Caco-2 (cell line): ENCODE data around the gene PDE1C. TPM values are rescaled to one million over a fixed set of nuclear protein-coding genes. Genes with fewer than 3 reads are reported as not detected.

Source experiments
- BruUV-seq: library from RNA; stranded (reverse); fragments of 400-500 nt; replicated peaks from 2 replicates; lab custom pipeline; 2021; lab: Mats Ljungman, UMichigan
- CTCF ChIA-PET: fragments of 300-600 bp; sonication (Branson Sonifier 250); formaldehyde crosslinking; loops from one replicate; lab custom pipeline; 2022; ENCODE audit warnings: antibody characterized with exemption; lab: Charles Lee
- POLR2A ChIA-PET: fragments of 300-600 bp; sonication (Branson Sonifier 250); formaldehyde crosslinking; loops from one replicate; lab custom pipeline; 2022; ENCODE audit warnings: antibody characterized with exemption; lab: Charles Lee
- DNase-seq, 2 experiments: peaks; one replicate each; pipeline versions ENCODE4 v3.0.0 to v3.0.0-alpha.2; 2020 to 2022
- H3K27me3 ChIP-seq: replicated peaks from 2 replicates; pipeline ENCODE4 v1.6.0; 2011; ENCODE audit warnings: low read length; ENCODE audit not compliant: control insufficient read depth, insufficient read depth
- H3K36me3 ChIP-seq: 2 replicates; pipeline ENCODE4 v1.5.1; 2011; ENCODE audit warnings: low read length; ENCODE audit not compliant: control insufficient read depth, insufficient read depth
- H3K4me1 ChIP-seq: fragments of 250-450 bp; sonication (Bioruptor Pico); 2 replicates; pipeline ENCODE4 v1.5.1; 2020; ENCODE audit warnings: mild to moderate bottlenecking
- H3K4me3 ChIP-seq: 2 replicates; pipeline ENCODE4 v1.5.1; 2011; ENCODE audit warnings: low read depth, mild to moderate bottlenecking, control low read depth, low read length
- H3K9me3 ChIP-seq: fragments of 250-450 bp; sonication (Bioruptor Pico); 2 replicates; pipeline ENCODE4 v1.5.1; 2020; ENCODE audit warnings: mild to moderate bottlenecking, moderate library complexity
- H3K27ac Mint-ChIP-seq: one replicate; pipeline ENCODE4 v1.8.0; 2022; ENCODE audit warnings: mixed read lengths; ENCODE audit not compliant: unreplicated experiment
- H3K27me3 Mint-ChIP-seq: one replicate; pipeline ENCODE4 v1.8.0; 2022; ENCODE audit warnings: mixed read lengths; ENCODE audit not compliant: insufficient read depth, unreplicated experiment
- H3K36me3 Mint-ChIP-seq: one replicate; pipeline ENCODE4 v1.8.0; 2022; ENCODE audit warnings: mild to moderate bottlenecking, mixed read lengths; ENCODE audit not compliant: insufficient read depth, unreplicated experiment
- H3K4me1 Mint-ChIP-seq: one replicate; pipeline ENCODE4 v1.8.0; 2022; ENCODE audit warnings: low read depth, mixed read lengths; ENCODE audit not compliant: unreplicated experiment
- H3K4me3 Mint-ChIP-seq: one replicate; pipeline ENCODE4 v1.8.0; 2022; ENCODE audit warnings: mild to moderate bottlenecking, moderate library complexity, mixed read lengths; ENCODE audit not compliant: unreplicated experiment
- H3K9me3 Mint-ChIP-seq: one replicate; pipeline ENCODE4 v1.8.0; 2022; ENCODE audit warnings: mixed read lengths; ENCODE audit not compliant: unreplicated experiment
- intact Hi-C: fragments of 100-400 bp; cut with micrococcal nuclease; formaldehyde crosslinking; loops from one replicate; pipeline ENCODE4 v1.10.0; 2022; ENCODE audit not compliant: unreplicated experiment
- total RNA-seq: library from RNA; stranded (reverse); gene quantifications from 2 replicates; pipeline ENCODE4 v1.2.3, GENCODE V29; 2022
- TF ChIP-seq, protein P1 (sequence below), 2 experiments: fragments of 200-600 bp in 1 of 2; IDR thresholded peaks; 1 replicate in 1 of 2; 2 replicates in 1 of 2; pipeline versions ENCODE4 v1.5.1 to v1.8.0; 2011 to 2022; ENCODE audit warnings: antibody characterized with exemption in 1 of 2, control low read depth in 1 of 2, inconsistent platforms in 1 of 2, low read depth in 1 of 2, low read length in 1 of 2, mild to moderate bottlenecking in 1 of 2, moderate library complexity in 1 of 2; ENCODE audit not compliant: insufficient read depth in 1 of 2, severe bottlenecking in 1 of 2, unreplicated experiment in 1 of 2

Gene PDE1C
- total RNA-seq, 1 experiment from 2014 or later: not detected

GRCh38 chr7:32063614-32064013, 6.6 kb downstream of the PDE1C start:
- DNase-seq: no peak
- H3K9me3 ChIP-seq: no peaks in the 10 kb centered on the region
- H3K9me3 Mint-ChIP-seq: no peaks in the 10 kb centered on the region
- CTCF ChIA-PET: interaction anchor here (0.8 kb wide), 1 partner anchor 320 kb away, joined by 4 read pairs; no protein-coding TSS in a partner anchor
- POLR2A ChIA-PET: no interaction called here
- BruUV-seq: no TSS peak
- intact Hi-C loops: no loop called here
- H3K4me1 Mint-ChIP-seq: no peaks in the 10 kb centered on the region
- H3K4me3 ChIP-seq: no peak overlapping the region
- H3K4me1 ChIP-seq: no peaks in the 10 kb centered on the region
- TF ChIP-seq, protein P1, sequence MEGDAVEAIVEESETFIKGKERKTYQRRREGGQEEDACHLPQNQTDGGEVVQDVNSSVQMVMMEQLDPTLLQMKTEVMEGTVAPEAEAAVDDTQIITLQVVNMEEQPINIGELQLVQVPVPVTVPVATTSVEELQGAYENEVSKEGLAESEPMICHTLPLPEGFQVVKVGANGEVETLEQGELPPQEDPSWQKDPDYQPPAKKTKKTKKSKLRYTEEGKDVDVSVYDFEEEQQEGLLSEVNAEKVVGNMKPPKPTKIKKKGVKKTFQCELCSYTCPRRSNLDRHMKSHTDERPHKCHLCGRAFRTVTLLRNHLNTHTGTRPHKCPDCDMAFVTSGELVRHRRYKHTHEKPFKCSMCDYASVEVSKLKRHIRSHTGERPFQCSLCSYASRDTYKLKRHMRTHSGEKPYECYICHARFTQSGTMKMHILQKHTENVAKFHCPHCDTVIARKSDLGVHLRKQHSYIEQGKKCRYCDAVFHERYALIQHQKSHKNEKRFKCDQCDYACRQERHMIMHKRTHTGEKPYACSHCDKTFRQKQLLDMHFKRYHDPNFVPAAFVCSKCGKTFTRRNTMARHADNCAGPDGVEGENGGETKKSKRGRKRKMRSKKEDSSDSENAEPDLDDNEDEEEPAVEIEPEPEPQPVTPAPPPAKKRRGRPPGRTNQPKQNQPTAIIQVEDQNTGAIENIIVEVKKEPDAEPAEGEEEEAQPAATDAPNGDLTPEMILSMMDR (IDR thresholded peaks at IDR 0.05; ENCODE audit: insufficient read depth in 1 of 2, low read depth in 1 of 2, low read length in 1 of 2, severe bottlenecking in 1 of 2, unreplicated experiment in 1 of 2): no peak
- no peak overlapping the region for H3K27ac Mint-ChIP-seq
- H3K4me3 Mint-ChIP-seq: no peak overlapping the region
- peaks cover 9% of the 10 kb centered on the region for H3K27me3 Mint-ChIP-seq
- no peaks in the 10 kb centered on the region for H3K36me3 Mint-ChIP-seq
- H3K36me3 ChIP-seq: no peaks in the 10 kb centered on the region
- H3K27me3 ChIP-seq: no peaks in the 10 kb centered on the region; the same call in 1 of the 2 replicates

GRCh38 chr7:32062150-32062549, 8.1 kb downstream of the PDE1C start:
- no peaks in the 10 kb centered on the region for H3K4me1 Mint-ChIP-seq
- BruUV-seq: no TSS peak
- Histone ChIP-seq H3K27me3 (no peaks in the 10 kb centered on the region; the same call in 1 of the 2 replicates), H3K36me3 (no peaks in the 10 kb centered on the region), H3K4me3 (no peak overlapping the region), H3K4me1 (no peaks in the 10 kb centered on the region), H3K9me3 (no peaks in the 10 kb centered on the region)
- ChIA-PET CTCF (no interaction called here), POLR2A (no interaction called here)
- TF ChIP-seq, protein P1 (IDR thresholded peaks at IDR 0.05; ENCODE audit: insufficient read depth in 1 of 2, low read depth in 1 of 2, low read length in 1 of 2, severe bottlenecking in 1 of 2, unreplicated experiment in 1 of 2): peak; percentile 57 to 71
- peak; percentile 59 to 74 for DNase-seq
- H3K36me3 Mint-ChIP-seq: no peaks in the 10 kb centered on the region
- intact Hi-C loops: loop anchor here (1.0 kb wide), 2 partner anchors 248 to 318 kb away; no protein-coding TSS in a partner anchor
- no peak overlapping the region for H3K27ac Mint-ChIP-seq
- H3K27me3 Mint-ChIP-seq: peaks cover 7% of the 10 kb centered on the region
- H3K4me3 Mint-ChIP-seq: no peak overlapping the region
- H3K9me3 Mint-ChIP-seq: no peaks in the 10 kb centered on the region

GRCh38 chr7:32061346-32061745, 8.9 kb downstream of the PDE1C start:
- no peaks in the 10 kb centered on the region for H3K9me3 ChIP-seq
- CTCF ChIA-PET: no interaction called here

More at GRCh38 chr7:32061346-32061745, 8.9 kb downstream of the PDE1C start:
- intact Hi-C loops: no loop called here
- Mint-ChIP-seq H3K4me3 (no peak overlapping the region), H3K27ac (no peak overlapping the region), H3K9me3 (no peaks in the 10 kb centered on the region), H3K4me1 (no peaks in the 10 kb centered on the region), H3K27me3 (peaks cover 7% of the 10 kb centered on the region), H3K36me3 (no peaks in the 10 kb centered on the region)
- POLR2A ChIA-PET: no interaction called here
- no peaks in the 10 kb centered on the region for H3K36me3 ChIP-seq
- no peaks in the 10 kb centered on the region for H3K27me3 ChIP-seq
- BruUV-seq: no TSS peak
- TF ChIP-seq, protein P1 (IDR thresholded peaks at IDR 0.05; ENCODE audit: insufficient read depth in 1 of 2, low read depth in 1 of 2, low read length in 1 of 2, severe bottlenecking in 1 of 2, unreplicated experiment in 1 of 2): no peak
- no peaks in the 10 kb centered on the region for H3K4me1 ChIP-seq
- no peak for DNase-seq
- no peak overlapping the region for H3K4me3 ChIP-seq
